ENCODE data around the gene ESYT1.
"Not testable (repeated sequence)": the region's sequence is repeated elsewhere in the genome, so short reads cannot be mapped to it uniquely, and the experiment has no call there.

Gene ESYT1

DNA sequence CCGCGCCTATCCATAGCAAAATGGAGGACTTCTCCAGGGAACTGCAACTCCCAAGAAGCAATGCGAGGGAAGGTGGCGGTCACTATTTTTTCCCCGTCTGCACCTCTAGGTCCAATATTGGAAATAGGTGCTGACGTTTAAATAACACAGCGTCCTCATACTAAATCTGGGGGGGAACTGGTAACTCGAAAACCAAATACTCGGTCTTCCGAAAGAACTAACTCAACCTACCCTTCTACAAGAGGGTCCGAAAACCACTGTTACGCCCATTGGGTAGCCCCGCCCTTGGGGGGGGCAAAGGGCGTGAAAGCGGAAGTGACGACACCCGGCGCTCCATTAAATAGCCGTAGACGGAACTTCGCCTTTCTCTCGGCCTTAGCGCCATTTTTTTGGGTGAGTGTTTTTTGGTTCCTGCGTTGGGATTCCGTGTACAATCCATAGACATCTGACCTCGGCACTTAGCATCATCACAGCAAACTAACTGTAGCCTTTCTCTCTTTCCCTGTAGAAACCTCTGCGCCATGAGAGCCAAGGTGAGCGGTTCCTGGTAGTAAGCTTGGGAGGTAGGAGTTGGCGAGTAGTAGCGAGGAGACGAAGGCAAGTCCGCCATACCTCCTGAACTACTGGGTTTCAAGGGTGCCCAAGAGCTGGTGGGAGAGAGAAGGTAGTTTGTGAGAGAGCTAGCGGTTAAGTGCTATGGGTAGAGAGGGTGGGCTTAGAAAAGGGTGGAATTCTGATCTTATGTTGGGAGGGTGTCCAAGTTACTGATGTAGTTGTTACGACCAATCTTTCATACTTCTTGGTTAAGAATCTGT lies 11.6 kb upstream of the ESYT1 start, which contains the start of gene RPL41:
Gene RPL41, plus strand, starts transcription at position 367 of the 815 bp plus-strand sequence.
- DNase-seq (ENCODE audit: extremely low read depth, insufficient read length) = peak; percentile 93
- Histone ChIP-seq H3K4me3 (replicated peaks; ENCODE audit: low read depth, low read length) (peak within 1 kb of the TSS; percentile 85), H3K36me3 (ENCODE audit: control insufficient read depth, insufficient read depth, low read length) (peaks cover 10% of the 10 kb centered on the region), H3K27me3 (replicated peaks; ENCODE audit: control insufficient read depth, insufficient read depth, low read length) (no peaks in the 10 kb centered on the region)
- no peak for TF ChIP-seq CTCF (IDR thresholded peaks at IDR 0.05; ENCODE audit: insufficient read depth, low read length, poor library complexity, severe bottlenecking)

DNA sequence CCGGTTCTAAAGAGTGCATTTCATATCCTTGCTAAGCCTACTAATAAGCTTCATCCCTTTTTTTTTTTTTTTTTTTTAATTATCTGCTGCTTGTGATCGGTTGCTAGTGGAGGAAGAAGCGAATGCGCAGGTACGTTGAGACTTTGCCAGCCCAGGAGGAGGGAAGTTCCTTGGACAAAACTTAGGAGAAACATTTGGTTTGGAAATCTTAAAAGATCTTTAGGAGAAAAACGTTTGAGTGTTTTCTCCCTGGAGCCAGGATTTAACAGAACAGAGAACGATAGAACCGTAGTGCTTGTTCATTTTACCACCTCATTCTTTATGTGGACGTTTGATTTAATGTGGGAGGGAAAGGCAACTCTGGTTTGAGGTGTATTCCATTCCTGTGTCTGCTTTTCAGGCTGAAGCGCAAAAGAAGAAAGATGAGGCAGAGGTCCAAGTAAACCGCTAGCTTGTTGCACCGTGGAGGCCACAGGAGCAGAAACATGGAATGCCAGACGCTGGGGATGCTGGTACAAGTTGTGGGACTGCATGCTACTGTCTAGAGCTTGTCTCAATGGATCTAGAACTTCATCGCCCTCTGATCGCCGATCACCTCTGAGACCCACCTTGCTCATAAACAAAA lies 10.9 kb upstream of the ESYT1 start:
- DNase-seq (ENCODE audit: extremely low read depth, insufficient read length); H3K27me3 ChIP-seq (replicated peaks; ENCODE audit: control insufficient read depth, insufficient read depth, low read length); H3K36me3 ChIP-seq (ENCODE audit: control insufficient read depth, insufficient read depth, low read length): not testable (repeated sequence)
- H3K4me3 ChIP-seq (replicated peaks; ENCODE audit: low read depth, low read length) = peak overlapping the region; percentile 85

DNA sequence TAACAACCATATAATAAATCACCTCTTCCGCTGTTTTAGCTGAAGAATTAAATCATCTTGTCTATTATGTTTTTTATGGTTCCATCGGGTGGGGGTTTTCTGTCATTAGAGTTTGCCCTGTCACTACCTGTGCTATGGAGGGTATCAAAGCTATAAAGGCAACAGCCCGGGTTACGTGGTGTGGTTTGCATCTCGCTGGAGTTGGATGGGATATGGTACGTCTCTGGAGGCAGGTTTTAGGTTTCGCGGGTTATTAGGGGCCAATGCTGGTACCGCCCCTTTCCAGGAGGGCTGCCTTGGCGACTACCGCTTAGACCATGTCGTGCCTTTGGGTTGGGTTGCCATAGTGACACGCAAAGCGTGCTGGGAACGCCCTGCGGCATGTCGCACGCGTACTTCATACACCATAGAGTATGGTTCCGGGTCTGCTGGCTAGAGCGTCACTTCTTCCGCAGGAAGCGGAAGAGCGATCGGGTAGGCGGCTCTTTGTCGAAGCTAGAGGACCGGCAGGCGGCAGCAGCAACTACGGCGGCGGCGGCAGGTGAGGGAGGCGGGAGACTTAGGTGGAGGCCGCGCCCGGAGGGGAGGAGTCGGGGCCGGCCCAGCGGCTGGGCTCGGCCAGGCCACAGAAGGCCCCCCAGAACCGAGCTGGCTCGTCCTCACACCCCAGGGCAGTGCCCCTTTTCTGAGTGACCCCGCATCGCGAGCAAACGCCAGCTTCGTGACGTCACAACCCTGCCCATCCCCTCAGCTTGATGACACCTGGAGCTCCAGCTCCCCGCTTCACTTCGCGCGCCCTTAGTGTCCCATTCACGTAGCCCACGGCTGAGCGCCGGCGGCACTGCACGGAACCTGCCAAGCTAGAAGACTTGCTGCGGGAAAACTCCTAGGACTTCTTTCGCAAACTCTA lies 10.0 kb upstream of the ESYT1 start, which contains the start of gene ZC3H10:
Gene ZC3H10, plus strand, starts transcription at position 489 of the 910 bp plus-strand sequence. CDS start 2,297 bp downstream, outside the sequence.
- peak; percentile 58 for TF ChIP-seq CTCF (IDR thresholded peaks at IDR 0.05; ENCODE audit: insufficient read depth, low read length, poor library complexity, severe bottlenecking)
- Histone ChIP-seq H3K4me3 (replicated peaks; ENCODE audit: low read depth, low read length) (peak within 1 kb of the TSS; percentile 85), H3K27me3 (replicated peaks; ENCODE audit: control insufficient read depth, insufficient read depth, low read length) (no peaks in the 10 kb centered on the region), H3K36me3 (ENCODE audit: control insufficient read depth, insufficient read depth, low read length) (peaks cover 8% of the 10 kb centered on the region)
- peak; percentile 95 for DNase-seq (ENCODE audit: extremely low read depth, insufficient read length)

DNA sequence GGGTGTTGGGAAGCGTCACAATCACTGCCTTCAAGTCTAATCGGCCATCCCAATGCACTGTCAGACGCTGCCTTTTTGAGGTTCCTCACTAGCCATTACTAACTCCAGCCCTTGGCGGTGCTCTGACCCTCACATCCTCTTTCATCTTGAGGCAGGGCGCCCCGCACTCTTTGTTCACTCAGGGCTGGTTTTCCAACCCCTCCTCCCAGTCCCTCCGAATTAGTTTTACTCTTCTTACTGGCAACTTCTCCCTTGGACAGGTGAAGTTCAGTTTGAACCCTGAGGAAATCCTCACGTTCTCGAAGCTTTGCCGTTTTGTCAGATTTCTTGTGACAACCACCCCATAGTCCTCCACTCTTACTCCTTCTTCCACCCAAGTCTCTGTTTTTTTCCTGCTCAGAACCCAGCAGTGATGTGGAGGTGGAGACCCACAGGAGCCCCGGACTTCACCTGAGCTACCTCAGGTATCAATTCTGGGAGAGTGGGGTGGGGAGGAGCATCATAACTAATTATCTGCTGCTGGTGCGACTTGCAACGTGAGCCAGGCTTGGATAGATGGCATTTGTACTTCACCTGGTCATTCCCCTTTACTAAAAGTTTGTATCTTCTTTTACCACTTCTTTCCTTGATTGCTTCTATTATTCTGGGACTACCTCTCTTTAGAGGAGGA lies 9.2 kb upstream of the ESYT1 start:
- peaks cover 7% of the 10 kb centered on the region for H3K36me3 ChIP-seq (ENCODE audit: control insufficient read depth, insufficient read depth, low read length)
- peak overlapping the region; percentile 73 for H3K4me3 ChIP-seq (replicated peaks; ENCODE audit: low read depth, low read length)
- DNase-seq (ENCODE audit: extremely low read depth, insufficient read length) = no peak
- no peaks in the 10 kb centered on the region for H3K27me3 ChIP-seq (replicated peaks; ENCODE audit: control insufficient read depth, insufficient read depth, low read length)
- TF ChIP-seq CTCF (IDR thresholded peaks at IDR 0.05; ENCODE audit: insufficient read depth, low read length, poor library complexity, severe bottlenecking) = no peak

GRCh38 chr12:56119361-56119796 lies 8.7 kb upstream of the ESYT1 start:
- Histone ChIP-seq H3K4me3 (replicated peaks; ENCODE audit: low read depth, low read length) (peak overlapping the region; percentile 73), H3K36me3 (ENCODE audit: control insufficient read depth, insufficient read depth, low read length) (peaks cover 6% of the 10 kb centered on the region), H3K27me3 (replicated peaks; ENCODE audit: control insufficient read depth, insufficient read depth, low read length) (no peaks in the 10 kb centered on the region)
- DNase-seq (ENCODE audit: extremely low read depth, insufficient read length) = no peak
- peak; percentile 65 for TF ChIP-seq CTCF (IDR thresholded peaks at IDR 0.05; ENCODE audit: insufficient read depth, low read length, poor library complexity, severe bottlenecking)

All from GM06990 (cell line).